Measurements from ENCODE around the gene EXOSC3.

Gene EXOSC3

GRCh38 chr9:37745970-37746369, 38.9 kb downstream of the EXOSC3 start:
- no peaks in the 10 kb centered on the region for H3K27me3 ChIP-seq (ENCODE audit: insufficient read depth, insufficient read length)
- TF ChIP-seq SUZ12 (IDR thresholded peaks at IDR 0.05; ENCODE audit: extremely low read depth, insufficient read depth, insufficient read length) (no peak), YY1 (IDR thresholded peaks at IDR 0.05; ENCODE audit: insufficient read depth, insufficient read length) (no peak), ZNF274 (IDR thresholded peaks at IDR 0.05; ENCODE audit: low read depth, low read length) (no peak)
- H3K4me3 ChIP-seq (ENCODE audit: insufficient read length, low read depth): no peak overlapping the region
- no peak overlapping the region for H3K9ac ChIP-seq (ENCODE audit: insufficient read length, low read depth)
- peaks cover 4% of the 10 kb centered on the region for H3K4me1 ChIP-seq (ENCODE audit: insufficient read depth, insufficient read length)
- DNase-seq (ENCODE audit: low read depth, low spot score): no peak
- no peaks in the 10 kb centered on the region for H3K9me3 ChIP-seq (ENCODE audit: insufficient read depth, low read length)
- H3K36me3 ChIP-seq (ENCODE audit: insufficient read depth, insufficient read length, low read length): no peaks in the 10 kb centered on the region

- DNase-seq (ENCODE audit: low read depth, low spot score): no peak
- no peaks in the 10 kb centered on the region for H3K9me3 ChIP-seq (ENCODE audit: insufficient read depth, low read length)
- H3K36me3 ChIP-seq (ENCODE audit: insufficient read depth, insufficient read length, low read length): no peaks in the 10 kb centered on the region
- peaks cover 2% of the 10 kb centered on the region for H3K27me3 ChIP-seq (ENCODE audit: insufficient read depth, insufficient read length)
- no peak overlapping the region for H3K9ac ChIP-seq (ENCODE audit: insufficient read length, low read depth)
- peaks cover 11% of the 10 kb centered on the region for H3K4me1 ChIP-seq (ENCODE audit: insufficient read depth, insufficient read length)
- TF ChIP-seq ZNF274 (IDR thresholded peaks at IDR 0.05; ENCODE audit: low read depth, low read length) (no peak), YY1 (IDR thresholded peaks at IDR 0.05; ENCODE audit: insufficient read depth, insufficient read length) (no peak), SUZ12 (IDR thresholded peaks at IDR 0.05; ENCODE audit: extremely low read depth, insufficient read depth, insufficient read length) (no peak)
- H3K4me3 ChIP-seq (ENCODE audit: insufficient read length, low read depth): no peak overlapping the region
These were observed 44.1 kb downstream of the EXOSC3 start for GRCh38 chr9:37740631-37741328.

- TF ChIP-seq SUZ12 (IDR thresholded peaks at IDR 0.05; ENCODE audit: extremely low read depth, insufficient read depth, insufficient read length) (no peak), YY1 (IDR thresholded peaks at IDR 0.05; ENCODE audit: insufficient read depth, insufficient read length) (no peak)
These were observed 44.7 kb downstream of the EXOSC3 start for GRCh38 chr9:37740128-37740527.

GRCh38 chr9:37739222-37739621, 45.6 kb downstream of the EXOSC3 start:
- Histone ChIP-seq H3K9me3 (ENCODE audit: insufficient read depth, low read length) (no peaks in the 10 kb centered on the region), H3K27me3 (ENCODE audit: insufficient read depth, insufficient read length) (peaks cover 2% of the 10 kb centered on the region), H3K9ac (ENCODE audit: insufficient read length, low read depth) (no peak overlapping the region), H3K4me1 (ENCODE audit: insufficient read depth, insufficient read length) (peaks cover 11% of the 10 kb centered on the region), H3K36me3 (ENCODE audit: insufficient read depth, insufficient read length, low read length) (no peaks in the 10 kb centered on the region), H3K4me3 (ENCODE audit: insufficient read length, low read depth) (no peak overlapping the region)
- no peak for TF ChIP-seq ZNF274 (IDR thresholded peaks at IDR 0.05; ENCODE audit: low read depth, low read length)
- TF ChIP-seq YY1 (IDR thresholded peaks at IDR 0.05; ENCODE audit: insufficient read depth, insufficient read length): no peak
- no peak for TF ChIP-seq SUZ12 (IDR thresholded peaks at IDR 0.05; ENCODE audit: extremely low read depth, insufficient read depth, insufficient read length)
- no peak for DNase-seq (ENCODE audit: low read depth, low spot score)

More at GRCh38 chr9:37740128-37740527, 44.7 kb downstream of the EXOSC3 start:
- peaks cover 2% of the 10 kb centered on the region for H3K27me3 ChIP-seq (ENCODE audit: insufficient read depth, insufficient read length)
- no peaks in the 10 kb centered on the region for H3K9me3 ChIP-seq (ENCODE audit: insufficient read depth, low read length)
- H3K4me1 ChIP-seq (ENCODE audit: insufficient read depth, insufficient read length): peaks cover 11% of the 10 kb centered on the region
- H3K9ac ChIP-seq (ENCODE audit: insufficient read length, low read depth): no peak overlapping the region
- H3K4me3 ChIP-seq (ENCODE audit: insufficient read length, low read depth): no peak overlapping the region
- DNase-seq (ENCODE audit: low read depth, low spot score): no peak
- no peaks in the 10 kb centered on the region for H3K36me3 ChIP-seq (ENCODE audit: insufficient read depth, insufficient read length, low read length)

- no peaks in the 10 kb centered on the region for H3K9me3 ChIP-seq (ENCODE audit: insufficient read depth, low read length)
- no peak overlapping the region for H3K4me3 ChIP-seq (ENCODE audit: insufficient read length, low read depth)
- no peaks in the 10 kb centered on the region for H3K4me1 ChIP-seq (ENCODE audit: insufficient read depth, insufficient read length)
- no peak overlapping the region for H3K9ac ChIP-seq (ENCODE audit: insufficient read length, low read depth)
- H3K36me3 ChIP-seq (ENCODE audit: insufficient read depth, insufficient read length, low read length): no peaks in the 10 kb centered on the region
- TF ChIP-seq SUZ12 (IDR thresholded peaks at IDR 0.05; ENCODE audit: extremely low read depth, insufficient read depth, insufficient read length): no peak
- no peak for TF ChIP-seq ZNF274 (IDR thresholded peaks at IDR 0.05; ENCODE audit: low read depth, low read length)
- no peaks in the 10 kb centered on the region for H3K27me3 ChIP-seq (ENCODE audit: insufficient read depth, insufficient read length)
- DNase-seq (ENCODE audit: low read depth, low spot score): no peak
These were observed 51.9 kb downstream of the EXOSC3 start for GRCh38 chr9:37732952-37733351.

- no peaks in the 10 kb centered on the region for H3K27me3 ChIP-seq (ENCODE audit: insufficient read depth, insufficient read length)
- H3K4me3 ChIP-seq (ENCODE audit: insufficient read length, low read depth): no peak overlapping the region
- no peaks in the 10 kb centered on the region for H3K4me1 ChIP-seq (ENCODE audit: insufficient read depth, insufficient read length)
- DNase-seq (ENCODE audit: low read depth, low spot score): no peak
- H3K9ac ChIP-seq (ENCODE audit: insufficient read length, low read depth): no peak overlapping the region
- no peaks in the 10 kb centered on the region for H3K36me3 ChIP-seq (ENCODE audit: insufficient read depth, insufficient read length, low read length)
- TF ChIP-seq SUZ12 (IDR thresholded peaks at IDR 0.05; ENCODE audit: extremely low read depth, insufficient read depth, insufficient read length) (no peak), ZNF274 (IDR thresholded peaks at IDR 0.05; ENCODE audit: low read depth, low read length) (no peak), YY1 (IDR thresholded peaks at IDR 0.05; ENCODE audit: insufficient read depth, insufficient read length) (no peak)
- H3K9me3 ChIP-seq (ENCODE audit: insufficient read depth, low read length): no peaks in the 10 kb centered on the region
These were observed 52.6 kb downstream of the EXOSC3 start for GRCh38 chr9:37732086-37732741.

- no peak overlapping the region for H3K4me3 ChIP-seq (ENCODE audit: insufficient read length, low read depth)
- TF ChIP-seq ZNF274 (IDR thresholded peaks at IDR 0.05; ENCODE audit: low read depth, low read length) (no peak), SUZ12 (IDR thresholded peaks at IDR 0.05; ENCODE audit: extremely low read depth, insufficient read depth, insufficient read length) (no peak), YY1 (IDR thresholded peaks at IDR 0.05; ENCODE audit: insufficient read depth, insufficient read length) (no peak)
- no peaks in the 10 kb centered on the region for H3K27me3 ChIP-seq (ENCODE audit: insufficient read depth, insufficient read length)
- no peaks in the 10 kb centered on the region for H3K36me3 ChIP-seq (ENCODE audit: insufficient read depth, insufficient read length, low read length)
- no peaks in the 10 kb centered on the region for H3K4me1 ChIP-seq (ENCODE audit: insufficient read depth, insufficient read length)
- DNase-seq (ENCODE audit: low read depth, low spot score): no peak
- H3K9me3 ChIP-seq (ENCODE audit: insufficient read depth, low read length): no peaks in the 10 kb centered on the region
- no peak overlapping the region for H3K9ac ChIP-seq (ENCODE audit: insufficient read length, low read depth)
These were observed 54.0 kb downstream of the EXOSC3 start for GRCh38 chr9:37730839-37731238.
